Parathyroid adenoma (tissue), 2 donors: ENCODE results near the gene STX4.

Source experiments
- H2AFZ ChIP-seq: fragments of 300-600 bp; sonication (generic); one replicate; pipeline ENCODE4 v1.7.0; 2017; ENCODE audit warnings: antibody characterized with exemption, mild to moderate bottlenecking
- H3K27ac ChIP-seq: fragments of 300-600 bp; sonication (generic); one replicate; pipeline ENCODE4 v1.7.0; 2017
- H3K27me3 ChIP-seq: fragments of 300-600 bp; sonication (generic); one replicate; pipeline ENCODE4 v1.7.0; 2017; ENCODE audit warnings: low read length; ENCODE audit not compliant: control insufficient read depth, insufficient read depth
- H3K36me3 ChIP-seq: fragments of 300-600 bp; sonication (generic); one replicate; pipeline ENCODE4 v1.7.0; 2017; ENCODE audit warnings: low read length; ENCODE audit not compliant: control insufficient read depth, insufficient read depth
- H3K4me1 ChIP-seq: fragments of 300-600 bp; sonication (generic); one replicate; pipeline ENCODE4 v1.7.0; 2017; ENCODE audit warnings: control low read depth
- H3K4me2 ChIP-seq: fragments of 300-600 bp; sonication (generic); one replicate; pipeline ENCODE4 v1.7.0; 2017; ENCODE audit warnings: low read length
- H3K4me3 ChIP-seq: fragments of 300-600 bp; sonication (generic); one replicate; pipeline ENCODE4 v1.7.0; 2017; ENCODE audit warnings: low read depth, low read length
- H3K79me2 ChIP-seq: fragments of 300-600 bp; sonication (generic); one replicate; pipeline ENCODE4 v1.7.0; 2017; ENCODE audit warnings: control low read depth
- H3K9ac ChIP-seq: fragments of 300-600 bp; sonication (generic); one replicate; pipeline ENCODE4 v1.7.0; 2017; ENCODE audit warnings: mild to moderate bottlenecking
- H3K9me3 ChIP-seq: fragments of 300-600 bp; sonication (generic); one replicate; pipeline ENCODE4 v1.7.0; 2017; ENCODE audit warnings: low read length; ENCODE audit not compliant: control insufficient read depth
- CTCF ChIP-seq: fragments of 300-600 bp; sonication (generic); IDR thresholded peaks from one replicate; pipeline ENCODE4 v1.7.0; 2017; ENCODE audit warnings: antibody characterized with exemption, mild to moderate bottlenecking
- donor health status: primary hyperparathyroidism.

Gene STX4

DNA sequence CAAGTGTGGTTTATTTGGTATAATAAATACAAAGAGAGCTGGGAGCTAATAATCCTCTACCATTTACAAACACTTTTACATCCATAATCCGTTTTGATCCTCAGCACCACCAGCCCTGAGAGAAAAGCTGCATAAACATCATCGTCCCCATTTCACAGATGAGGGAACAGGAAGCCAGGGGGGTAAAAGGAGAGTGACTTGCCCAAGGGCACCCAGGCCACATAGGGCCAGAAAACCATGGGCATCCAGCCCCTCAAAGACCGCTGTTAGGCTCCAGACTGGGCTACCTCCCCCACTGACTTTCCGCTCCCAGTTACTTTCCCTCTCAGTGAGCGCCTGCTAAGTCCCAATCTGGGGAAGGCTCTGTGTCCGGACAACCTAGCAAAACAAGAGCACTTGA, 29.6 kb upstream of the STX4 start:
- Histone ChIP-seq H3K4me1 (peaks cover 12% of the 10 kb centered on the region), H3K27ac (no peak overlapping the region), H3K9ac (no peak overlapping the region), H3K4me2 (no peak overlapping the region), H3K79me2 (no peaks in the 10 kb centered on the region), H3K9me3 (no peaks in the 10 kb centered on the region), H3K36me3 (no peaks in the 10 kb centered on the region), H3K27me3 (no peaks in the 10 kb centered on the region), H3K4me3 (no peak overlapping the region), H2AFZ (no peak overlapping the region)
- no peak for TF ChIP-seq CTCF

- Histone ChIP-seq H3K36me3 (no peaks in the 10 kb centered on the region), H3K79me2 (no peaks in the 10 kb centered on the region), H3K4me3 (no peak overlapping the region), H3K4me2 (no peak overlapping the region), H3K27ac (no peak overlapping the region), H2AFZ (no peak overlapping the region), H3K27me3 (no peaks in the 10 kb centered on the region), H3K9ac (no peak overlapping the region), H3K4me1 (peaks cover 12% of the 10 kb centered on the region), H3K9me3 (no peaks in the 10 kb centered on the region)
- no peak for TF ChIP-seq CTCF
Observed at GRCh38 chr16:31004658-31005057, 28.7 kb upstream of the STX4 start.

- Histone ChIP-seq H3K27ac (no peak overlapping the region), H3K4me2 (no peak overlapping the region), H3K9me3 (no peaks in the 10 kb centered on the region), H3K79me2 (no peaks in the 10 kb centered on the region), H3K4me3 (no peak overlapping the region), H3K36me3 (no peaks in the 10 kb centered on the region), H2AFZ (no peak overlapping the region), H3K9ac (no peak overlapping the region), H3K27me3 (no peaks in the 10 kb centered on the region), H3K4me1 (peaks cover 12% of the 10 kb centered on the region)
- no peak for TF ChIP-seq CTCF
Observed at GRCh38 chr16:31005350-31006085, 27.8 kb upstream of the STX4 start.

DNA sequence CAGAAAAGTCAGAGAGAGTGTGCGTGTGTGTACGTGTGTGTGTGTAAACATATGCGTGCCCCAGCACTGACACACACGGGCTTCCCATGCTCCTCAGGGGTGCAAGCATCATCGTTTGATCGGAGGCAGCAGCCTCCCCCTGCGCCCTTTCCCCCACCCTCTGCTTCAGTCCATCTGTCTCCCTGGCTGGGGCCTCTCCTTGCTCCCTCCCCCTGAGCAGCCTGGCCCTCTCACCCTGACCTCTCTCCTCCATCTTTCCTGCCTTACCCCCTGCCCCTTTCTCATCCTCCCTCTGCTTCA, 27.3 kb upstream of the STX4 start:
- Histone ChIP-seq H3K4me2 (no peak overlapping the region), H3K27me3 (no peaks in the 10 kb centered on the region), H2AFZ (no peak overlapping the region), H3K4me3 (no peak overlapping the region), H3K79me2 (no peaks in the 10 kb centered on the region), H3K9ac (no peak overlapping the region), H3K9me3 (no peaks in the 10 kb centered on the region), H3K36me3 (no peaks in the 10 kb centered on the region), H3K4me1 (peaks cover 12% of the 10 kb centered on the region), H3K27ac (no peak overlapping the region)
- no peak for TF ChIP-seq CTCF

DNA sequence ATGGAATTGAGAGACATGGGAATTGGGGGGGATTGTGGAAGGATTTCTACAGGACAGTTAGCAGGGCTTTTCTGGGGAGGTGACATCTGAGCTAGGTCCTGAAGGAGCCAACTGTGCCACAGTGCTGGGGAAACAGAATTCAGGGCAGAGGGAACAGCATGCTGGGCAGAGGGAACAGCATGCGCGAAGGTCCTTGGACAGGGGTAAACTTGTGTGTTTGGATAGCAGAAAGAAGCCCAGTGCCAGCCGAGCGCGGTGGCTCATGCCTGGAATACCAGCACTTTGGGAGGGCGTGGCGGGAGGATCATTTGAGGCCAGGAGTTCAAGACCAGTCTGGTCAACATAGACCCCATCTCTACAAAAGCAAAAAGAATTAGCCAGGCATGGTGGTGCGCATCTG, 26.8 kb upstream of the STX4 start:
- Histone ChIP-seq H3K4me1 (peaks cover 10% of the 10 kb centered on the region), H3K27me3 (no peaks in the 10 kb centered on the region), H3K9me3 (no peaks in the 10 kb centered on the region), H3K36me3 (no peaks in the 10 kb centered on the region), H3K4me3 (no peak overlapping the region), H2AFZ (no peak overlapping the region), H3K4me2 (no peak overlapping the region), H3K9ac (no peak overlapping the region), H3K27ac (no peak overlapping the region), H3K79me2 (no peaks in the 10 kb centered on the region)
- no peak for TF ChIP-seq CTCF
